Measurements from ENCODE around the gene ERBB4. TPM values are rescaled to one million over a fixed set of nuclear protein-coding genes. Genes with fewer than 3 reads are reported as not detected.

Gene ERBB4
- total and polyA plus RNA-seq, 7 donors = under 0.01 to 0.33 (median 0.08) TPM; not detected in 1

GRCh38 chr2:211401328-211401727, 1137.3 kb downstream of the ERBB4 start:
- 90 to 93% methylated on average over 2 of the region's 2 CpGs for WGBS, 2 donors
- no peaks in the 10 kb centered on the region for H3K4me1 ChIP-seq
- DNase-seq = no peak
- no peaks in the 10 kb centered on the region for H3K9me3 ChIP-seq
- no peaks in the 10 kb centered on the region for H3K36me3 ChIP-seq
- TF ChIP-seq CTCF (IDR thresholded peaks at IDR 0.05) (no peak), POLR2A (IDR thresholded peaks at IDR 0.05) (no peak), POLR2AphosphoS5 (IDR thresholded peaks at IDR 0.05) (no peak), EP300 (IDR thresholded peaks at IDR 0.05) (no peak)
- no peak overlapping the region for H3K4me3 ChIP-seq
- no peaks in the 10 kb centered on the region for H3K27me3 ChIP-seq
- intact Hi-C loops (cut with DNase I) = no loop called here
- no peak overlapping the region for H3K27ac ChIP-seq

- H3K36me3 ChIP-seq = no peaks in the 10 kb centered on the region
- 58 to 81% methylated on average over 2 of the region's 2 CpGs for WGBS, 2 donors
- DNase-seq = no peak
- no peaks in the 10 kb centered on the region for H3K4me1 ChIP-seq
- TF ChIP-seq EP300 (IDR thresholded peaks at IDR 0.05) (no peak), POLR2AphosphoS5 (IDR thresholded peaks at IDR 0.05) (no peak), POLR2A (IDR thresholded peaks at IDR 0.05) (no peak), CTCF (IDR thresholded peaks at IDR 0.05) (no peak)
- intact Hi-C loops (cut with DNase I) = no loop called here
- no peak overlapping the region for H3K27ac ChIP-seq
- no peak overlapping the region for H3K4me3 ChIP-seq
- no peaks in the 10 kb centered on the region for H3K9me3 ChIP-seq
- no peaks in the 10 kb centered on the region for H3K27me3 ChIP-seq
These were observed 1140.8 kb downstream of the ERBB4 start for GRCh38 chr2:211397764-211398163.

GRCh38 chr2:211396815-211397214, 1141.8 kb downstream of the ERBB4 start:
- H3K27ac ChIP-seq = no peak overlapping the region
- no peak for TF ChIP-seq CTCF (IDR thresholded peaks at IDR 0.05)
- no peak for TF ChIP-seq POLR2AphosphoS5 (IDR thresholded peaks at IDR 0.05)
- no peak for TF ChIP-seq EP300 (IDR thresholded peaks at IDR 0.05)
- no peak for TF ChIP-seq POLR2A (IDR thresholded peaks at IDR 0.05)
- H3K4me3 ChIP-seq = no peak overlapping the region
- no peaks in the 10 kb centered on the region for H3K27me3 ChIP-seq
- intact Hi-C loops (cut with DNase I) = no loop called here
- no peaks in the 10 kb centered on the region for H3K36me3 ChIP-seq
- WGBS, 2 donors = 16 to 62% methylated on average over 2 of the region's 2 CpGs
- H3K4me1 ChIP-seq = no peaks in the 10 kb centered on the region
- no peak for DNase-seq
- H3K9me3 ChIP-seq = no peaks in the 10 kb centered on the region

- Histone ChIP-seq H3K36me3 (no peaks in the 10 kb centered on the region), H3K27ac (no peak overlapping the region), H3K9me3 (no peaks in the 10 kb centered on the region), H3K4me3 (no peak overlapping the region), H3K4me1 (no peaks in the 10 kb centered on the region), H3K27me3 (no peaks in the 10 kb centered on the region)
- no peak for TF ChIP-seq EP300 (IDR thresholded peaks at IDR 0.05)
- TF ChIP-seq CTCF (IDR thresholded peaks at IDR 0.05) = no peak
- TF ChIP-seq POLR2AphosphoS5 (IDR thresholded peaks at IDR 0.05) = no peak
- TF ChIP-seq POLR2A (IDR thresholded peaks at IDR 0.05) = no peak
- intact Hi-C loops (cut with DNase I) = no loop called here
- no peak for DNase-seq
- 78 to 79% methylated on average over 3 of the region's 3 CpGs for WGBS, 2 donors
These were observed 1147.4 kb downstream of the ERBB4 start for GRCh38 chr2:211391189-211391567.

- H3K27me3 ChIP-seq = no peaks in the 10 kb centered on the region
- no peaks in the 10 kb centered on the region for H3K36me3 ChIP-seq
- no peak for DNase-seq
- intact Hi-C loops (cut with DNase I) = no loop called here
- no peak overlapping the region for H3K27ac ChIP-seq
- TF ChIP-seq EP300 (IDR thresholded peaks at IDR 0.05) (no peak), POLR2AphosphoS5 (IDR thresholded peaks at IDR 0.05) (no peak), CTCF (IDR thresholded peaks at IDR 0.05) (no peak), POLR2A (IDR thresholded peaks at IDR 0.05) (no peak)
- H3K4me1 ChIP-seq = no peaks in the 10 kb centered on the region
- H3K4me3 ChIP-seq = no peak overlapping the region
- 63 to 69% methylated on average over 5 of the region's 5 CpGs for WGBS, 2 donors
- no peaks in the 10 kb centered on the region for H3K9me3 ChIP-seq
These were observed 1147.9 kb downstream of the ERBB4 start for GRCh38 chr2:211390536-211391188.
